Activated B cell treated with CpG ODN at 0.5 μM for 24 hours (primary cell): ENCODE results near the gene TMEM260. TPM values are rescaled to one million over a fixed set of nuclear protein-coding genes. Genes with fewer than 3 reads are reported as not detected.
"Not testable (repeated sequence)": the region's sequence is repeated elsewhere in the genome, so short reads cannot be mapped to it uniquely, and the experiment has no call there.

Experiments
- ATAC-seq: fragments of 200-7000 bp; cut with Tn5 transposase; one replicate; pipeline ENCODE4 v1.10.0; 2021; ENCODE audit warnings: low read depth, mild to moderate bottlenecking, moderate library complexity
- CTCF ChIA-PET: fragments of 350-600 bp; sonication (Branson Sonifier 250); formaldehyde crosslinking; loops from one replicate; lab custom pipeline; 2021; ENCODE audit warnings: antibody characterized with exemption; lab: Charles Lee
- POLR2A ChIA-PET: fragments of 350-600 bp; sonication (Branson Sonifier 250); formaldehyde crosslinking; loops from one replicate; lab custom pipeline; 2021; ENCODE audit warnings: antibody characterized with exemption; lab: Charles Lee
- DNase-seq: peaks from one replicate; pipeline ENCODE4 v3.0.0; 2022
- H3K27ac Mint-ChIP-seq: one replicate; pipeline ENCODE4 v1.8.0; 2020; ENCODE audit warnings: mixed read lengths
- H3K27me3 Mint-ChIP-seq: one replicate; pipeline ENCODE4 v1.8.0; 2021; ENCODE audit warnings: mixed read lengths
- H3K36me3 Mint-ChIP-seq: one replicate; pipeline ENCODE4 v1.8.0; 2021; ENCODE audit warnings: low read depth, mixed read lengths
- H3K4me1 Mint-ChIP-seq: one replicate; pipeline ENCODE4 v1.8.0; 2021; ENCODE audit warnings: mixed read lengths
- H3K4me3 Mint-ChIP-seq: one replicate; pipeline ENCODE4 v1.8.0; 2020; ENCODE audit warnings: mild to moderate bottlenecking, mixed read lengths
- H3K9me3 Mint-ChIP-seq: one replicate; pipeline ENCODE4 v1.8.0; 2020; ENCODE audit warnings: mixed read lengths
- intact Hi-C: fragments of 100-400 bp; cut with micrococcal nuclease; formaldehyde crosslinking; loops from one replicate; pipeline ENCODE4 v1.15.1; 2024
- total RNA-seq: library from RNA; stranded (reverse); gene quantifications from 2 replicates; pipeline ENCODE4 v1.2.3, GENCODE V29; 2022
- TF ChIP-seq, protein P1 (sequence below): fragments of 200-600 bp; IDR thresholded peaks from one replicate; pipeline ENCODE4 v1.8.0; 2022; ENCODE audit warnings: antibody characterized with exemption, mild to moderate bottlenecking

The TMEM260 gene
- total RNA-seq, 1 donor from 2014 or later = 24.7 TPM

- Mint-ChIP-seq H3K4me1 (no peaks in the 10 kb centered on the region), H3K27ac (no peak overlapping the region), H3K4me3 (no peak overlapping the region), H3K9me3 (no peaks in the 10 kb centered on the region), H3K36me3 (peaks cover 49% of the 10 kb centered on the region), H3K27me3 (no peaks in the 10 kb centered on the region)
- CTCF ChIA-PET = no interaction called here
- POLR2A ChIA-PET = no interaction called here
- TF ChIP-seq, protein P1, sequence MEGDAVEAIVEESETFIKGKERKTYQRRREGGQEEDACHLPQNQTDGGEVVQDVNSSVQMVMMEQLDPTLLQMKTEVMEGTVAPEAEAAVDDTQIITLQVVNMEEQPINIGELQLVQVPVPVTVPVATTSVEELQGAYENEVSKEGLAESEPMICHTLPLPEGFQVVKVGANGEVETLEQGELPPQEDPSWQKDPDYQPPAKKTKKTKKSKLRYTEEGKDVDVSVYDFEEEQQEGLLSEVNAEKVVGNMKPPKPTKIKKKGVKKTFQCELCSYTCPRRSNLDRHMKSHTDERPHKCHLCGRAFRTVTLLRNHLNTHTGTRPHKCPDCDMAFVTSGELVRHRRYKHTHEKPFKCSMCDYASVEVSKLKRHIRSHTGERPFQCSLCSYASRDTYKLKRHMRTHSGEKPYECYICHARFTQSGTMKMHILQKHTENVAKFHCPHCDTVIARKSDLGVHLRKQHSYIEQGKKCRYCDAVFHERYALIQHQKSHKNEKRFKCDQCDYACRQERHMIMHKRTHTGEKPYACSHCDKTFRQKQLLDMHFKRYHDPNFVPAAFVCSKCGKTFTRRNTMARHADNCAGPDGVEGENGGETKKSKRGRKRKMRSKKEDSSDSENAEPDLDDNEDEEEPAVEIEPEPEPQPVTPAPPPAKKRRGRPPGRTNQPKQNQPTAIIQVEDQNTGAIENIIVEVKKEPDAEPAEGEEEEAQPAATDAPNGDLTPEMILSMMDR = no peak
- DNase-seq (no peak), ATAC-seq (no peak)
- intact Hi-C loops = no loop called here
Observed at GRCh38 chr14:56592746-56593544, 13.3 kb downstream of the TMEM260 start.

DNA sequence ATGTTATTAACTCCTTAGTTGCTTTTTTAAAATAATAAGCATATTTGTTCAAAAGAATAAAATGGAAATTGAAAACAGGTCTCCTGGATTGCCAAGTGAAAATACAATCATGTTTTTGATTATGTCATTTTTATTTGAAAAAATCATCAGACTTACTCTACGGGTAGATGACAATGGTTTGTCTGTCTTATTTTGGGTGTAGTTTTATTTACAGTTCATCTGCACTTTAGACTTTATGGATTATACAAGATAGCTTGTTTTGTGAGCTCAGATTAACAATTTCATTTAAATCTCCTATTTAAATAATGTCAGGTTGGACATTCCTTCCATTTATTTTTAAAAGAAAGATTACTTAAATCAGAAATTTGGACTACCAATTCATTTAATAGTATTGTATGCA is 14.8 kb downstream of the TMEM260 start:
- H3K9me3 Mint-ChIP-seq = no peaks in the 10 kb centered on the region
- no peak overlapping the region for H3K27ac Mint-ChIP-seq
- H3K27me3 Mint-ChIP-seq = no peaks in the 10 kb centered on the region
- no peak for DNase-seq
- H3K4me3 Mint-ChIP-seq = no peak overlapping the region
- intact Hi-C loops = no loop called here
- TF ChIP-seq, protein P1 = no peak
- H3K36me3 Mint-ChIP-seq = peaks cover 53% of the 10 kb centered on the region
- ChIA-PET POLR2A (no interaction called here), CTCF (no interaction called here)
- no peak for ATAC-seq
- no peaks in the 10 kb centered on the region for H3K4me1 Mint-ChIP-seq

DNA sequence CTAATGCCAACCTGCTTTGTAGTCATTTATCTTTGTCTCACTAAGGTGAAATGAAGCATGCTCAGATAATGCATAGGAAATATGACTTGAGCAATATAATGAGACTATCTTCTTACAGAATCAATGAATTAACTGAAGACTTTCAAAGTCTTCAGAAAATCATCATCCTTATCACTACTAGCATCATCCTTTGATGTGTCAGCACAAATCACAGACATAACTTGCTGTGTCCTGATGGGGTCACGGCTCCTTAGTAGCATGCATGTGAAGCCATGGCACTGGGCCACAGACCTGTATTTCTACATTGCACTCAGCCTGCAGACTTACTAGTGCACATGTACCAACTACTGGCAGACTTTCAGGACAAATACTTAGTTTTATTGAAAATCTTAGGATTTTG is 18.9 kb downstream of the TMEM260 start:
- H3K27me3 Mint-ChIP-seq = no peaks in the 10 kb centered on the region
- TF ChIP-seq, protein P1 = no peak
- DNase-seq = no peak
- no peak for ATAC-seq
- H3K36me3 Mint-ChIP-seq = peaks cover 39% of the 10 kb centered on the region
- H3K4me1 Mint-ChIP-seq = no peaks in the 10 kb centered on the region
- no peak overlapping the region for H3K27ac Mint-ChIP-seq
- ChIA-PET CTCF (no interaction called here), POLR2A (no interaction called here)
- no peaks in the 10 kb centered on the region for H3K9me3 Mint-ChIP-seq
- intact Hi-C loops = no loop called here
- H3K4me3 Mint-ChIP-seq = no peak overlapping the region

GRCh38 chr14:56603648-56604047 is 24.1 kb downstream of the TMEM260 start:
- CTCF ChIA-PET = interaction anchor here (0.5 kb wide), 1 partner anchor 146 kb away, joined by 3 read pairs; no protein-coding TSS in a partner anchor
- intact Hi-C loops = no loop called here
- ATAC-seq (no peak), DNase-seq (no peak)
- POLR2A ChIA-PET = no interaction called here
- no peak overlapping the region for H3K27ac Mint-ChIP-seq
- H3K4me3 Mint-ChIP-seq = no peak overlapping the region
- no peaks in the 10 kb centered on the region for H3K27me3 Mint-ChIP-seq
- H3K9me3 Mint-ChIP-seq = no peaks in the 10 kb centered on the region
- peaks cover 43% of the 10 kb centered on the region for H3K36me3 Mint-ChIP-seq
- TF ChIP-seq, protein P1 = no peak
- H3K4me1 Mint-ChIP-seq = no peaks in the 10 kb centered on the region

- Mint-ChIP-seq H3K9me3 (no peaks in the 10 kb centered on the region), H3K27ac (no peak overlapping the region), H3K36me3 (peaks cover 57% of the 10 kb centered on the region), H3K27me3 (no peaks in the 10 kb centered on the region), H3K4me1 (no peaks in the 10 kb centered on the region), H3K4me3 (no peak overlapping the region)
- POLR2A ChIA-PET = no interaction called here
- TF ChIP-seq, protein P1 = no peak
- DNase-seq (no peak), ATAC-seq (no peak)
- CTCF ChIA-PET = no interaction called here
- intact Hi-C loops = no loop called here
Observed at GRCh38 chr14:56608689-56609088, 29.1 kb downstream of the TMEM260 start.

DNA sequence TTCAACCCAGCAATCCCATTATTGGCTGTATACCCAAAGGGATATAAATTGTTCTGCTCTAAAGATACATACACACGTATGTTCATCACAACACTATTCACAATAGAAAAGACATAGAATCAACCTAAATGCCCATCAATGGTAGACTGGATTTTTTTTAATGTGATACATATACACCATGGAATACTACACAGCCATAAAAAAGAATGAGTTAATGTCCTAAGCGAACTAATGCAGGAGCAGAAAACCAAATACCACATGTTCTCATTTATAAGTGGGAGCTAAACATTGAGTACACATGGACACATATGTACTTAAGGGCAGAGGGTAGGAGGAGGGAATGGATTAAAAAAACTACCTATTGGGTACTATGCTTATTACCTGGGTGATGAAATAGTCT is 32.1 kb downstream of the TMEM260 start:
- H3K9me3 Mint-ChIP-seq, DNase-seq, H3K4me1 Mint-ChIP-seq, H3K27me3 Mint-ChIP-seq, H3K27ac Mint-ChIP-seq, CTCF ChIA-PET, ATAC-seq, H3K4me3 Mint-ChIP-seq, intact Hi-C loops, POLR2A ChIA-PET: not testable (repeated sequence)
- H3K36me3 Mint-ChIP-seq = peaks cover 60% of the 10 kb centered on the region
